ENCODE results near the gene KCNQ1.

DNA sequence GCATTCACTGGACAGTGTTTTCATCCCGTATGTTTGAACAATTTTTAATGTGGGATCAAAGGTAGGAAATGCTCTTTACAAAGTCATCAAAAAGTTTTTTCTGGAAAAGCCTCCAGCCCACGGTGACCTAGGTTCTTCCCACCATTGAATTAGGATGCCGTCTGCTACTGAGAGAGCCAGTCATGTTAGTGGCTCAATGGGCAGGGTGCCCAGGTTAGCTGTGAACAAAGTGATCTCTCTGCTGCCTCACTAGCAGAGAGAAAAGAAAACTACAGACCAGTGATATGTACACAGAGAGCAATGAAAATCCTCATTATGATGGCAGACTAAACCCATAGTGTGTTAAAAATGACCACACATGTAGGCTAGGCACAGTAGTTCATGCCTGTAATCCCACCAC is 32.4 kb downstream of the KCNQ1 start:
- TF ChIP-seq, protein P1, sequence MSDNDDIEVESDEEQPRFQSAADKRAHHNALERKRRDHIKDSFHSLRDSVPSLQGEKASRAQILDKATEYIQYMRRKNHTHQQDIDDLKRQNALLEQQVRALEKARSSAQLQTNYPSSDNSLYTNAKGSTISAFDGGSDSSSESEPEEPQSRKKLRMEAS (IDR thresholded peaks at IDR 0.05; ENCODE audit: insufficient read depth, insufficient read length) = no peak
- TF ChIP-seq EZH2 (IDR thresholded peaks at IDR 0.05; ENCODE audit: borderline replicate concordance, low read depth, low read length, severe bottlenecking) = no peak
- TF ChIP-seq POLR2AphosphoS5 (IDR thresholded peaks at IDR 0.05; ENCODE audit: insufficient read depth, low read depth, low read length) = no peak
- TF ChIP-seq, protein P2, sequence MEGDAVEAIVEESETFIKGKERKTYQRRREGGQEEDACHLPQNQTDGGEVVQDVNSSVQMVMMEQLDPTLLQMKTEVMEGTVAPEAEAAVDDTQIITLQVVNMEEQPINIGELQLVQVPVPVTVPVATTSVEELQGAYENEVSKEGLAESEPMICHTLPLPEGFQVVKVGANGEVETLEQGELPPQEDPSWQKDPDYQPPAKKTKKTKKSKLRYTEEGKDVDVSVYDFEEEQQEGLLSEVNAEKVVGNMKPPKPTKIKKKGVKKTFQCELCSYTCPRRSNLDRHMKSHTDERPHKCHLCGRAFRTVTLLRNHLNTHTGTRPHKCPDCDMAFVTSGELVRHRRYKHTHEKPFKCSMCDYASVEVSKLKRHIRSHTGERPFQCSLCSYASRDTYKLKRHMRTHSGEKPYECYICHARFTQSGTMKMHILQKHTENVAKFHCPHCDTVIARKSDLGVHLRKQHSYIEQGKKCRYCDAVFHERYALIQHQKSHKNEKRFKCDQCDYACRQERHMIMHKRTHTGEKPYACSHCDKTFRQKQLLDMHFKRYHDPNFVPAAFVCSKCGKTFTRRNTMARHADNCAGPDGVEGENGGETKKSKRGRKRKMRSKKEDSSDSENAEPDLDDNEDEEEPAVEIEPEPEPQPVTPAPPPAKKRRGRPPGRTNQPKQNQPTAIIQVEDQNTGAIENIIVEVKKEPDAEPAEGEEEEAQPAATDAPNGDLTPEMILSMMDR (IDR thresholded peaks at IDR 0.05; ENCODE audit: extremely low read depth in 1 of 2, insufficient read depth in 1 of 2, low read depth in 1 of 2, low read length in 2 of 2) = no peak
